Ishikawa (cell line): ENCODE results near the gene CLIC4.

Experiments used
- CEBPB ChIP-seq: IDR thresholded peaks from 2 replicates; pipeline ENCODE4 v1.6.1; 2012
- CREB1 ChIP-seq: IDR thresholded peaks from 2 replicates; pipeline ENCODE4 v1.6.1; 2012; ENCODE audit warnings: low read depth
- EGR1 ChIP-seq: IDR thresholded peaks from 2 replicates; pipeline ENCODE4 v1.6.1; 2012
- EP300 ChIP-seq: IDR thresholded peaks from 2 replicates; pipeline ENCODE4 v1.6.1; 2012; ENCODE audit warnings: borderline replicate concordance
- FOXM1 ChIP-seq: IDR thresholded peaks from 2 replicates; pipeline ENCODE4 v1.6.1; 2012; ENCODE audit warnings: low read depth, borderline replicate concordance
- MAX ChIP-seq: IDR thresholded peaks from 2 replicates; pipeline ENCODE4 v1.6.1; 2012
- NFIC ChIP-seq: IDR thresholded peaks from 2 replicates; pipeline ENCODE4 v1.6.1; 2012
- RAD21 ChIP-seq: IDR thresholded peaks from 2 replicates; pipeline ENCODE4 v1.6.1; 2012; ENCODE audit warnings: low read depth
- REST ChIP-seq: IDR thresholded peaks from 2 replicates; pipeline ENCODE4 v1.6.1; 2012; ENCODE audit warnings: low read depth, mild to moderate bottlenecking
- TAF1 ChIP-seq: IDR thresholded peaks from 2 replicates; pipeline ENCODE4 v1.6.1; 2012; ENCODE audit warnings: low read depth, mild to moderate bottlenecking
- TCF12 ChIP-seq: IDR thresholded peaks from 2 replicates; pipeline ENCODE4 v1.6.1; 2012; ENCODE audit warnings: low read depth
- TEAD4 ChIP-seq: IDR thresholded peaks from 2 replicates; pipeline ENCODE4 v1.6.1; 2012
- USF1 ChIP-seq: IDR thresholded peaks from 2 replicates; pipeline ENCODE4 v1.6.1; 2012
- YY1 ChIP-seq: IDR thresholded peaks from 2 replicates; pipeline ENCODE4 v1.6.1; 2012; ENCODE audit warnings: low read depth
- ZBTB7A ChIP-seq: IDR thresholded peaks from 2 replicates; pipeline ENCODE4 v1.6.1; 2012; ENCODE audit warnings: low read depth

CLIC4 gene

GRCh38 chr1:24744911-24745710 lies at the start of gene CLIC4:
TSS of gene CLIC4 (plus strand) at chr1:24745447. CDS start at chr1:24745554, 107 bp downstream.
- TF ChIP-seq USF1 = peak; percentile 67; the same call in 1 of the 2 replicates
- TF ChIP-seq CEBPB = no peak
- peak; percentile 76 for TF ChIP-seq MAX
- peak; percentile 34; the same call in 1 of the 2 replicates for TF ChIP-seq REST
- TF ChIP-seq NFIC = peak; percentile 80
- 0 out of 2 replicates have a peak, but pooled peaks have one; percentile 67 for TF ChIP-seq TCF12
- peak; percentile 70 for TF ChIP-seq TEAD4
- TF ChIP-seq YY1 = 0 out of 2 replicates have a peak, but pooled peaks have one; percentile 46
- TF ChIP-seq CREB1 = no peak
- peak; percentile 96 for TF ChIP-seq TAF1
- TF ChIP-seq EGR1 = 0 out of 2 replicates have a peak, but pooled peaks have one; percentile 47
- peak; percentile 45; the same call in 1 of the 2 replicates for TF ChIP-seq EP300
- TF ChIP-seq ZBTB7A = peak; percentile 47; the same call in 1 of the 2 replicates
- TF ChIP-seq RAD21 = peak; percentile 21; the same call in 1 of the 2 replicates
- TF ChIP-seq FOXM1 = no peak

- no peak for TF ChIP-seq EGR1
- TF ChIP-seq TCF12 = no peak
- no peak for TF ChIP-seq CREB1
- TF ChIP-seq EP300 = no peak
- TF ChIP-seq ZBTB7A = no peak
- no peak for TF ChIP-seq YY1
- no peak for TF ChIP-seq RAD21
- TF ChIP-seq USF1 = no peak
Measured at GRCh38 chr1:24696041-24696755, 49.0 kb upstream of the CLIC4 start.

- TF ChIP-seq YY1 (no peak), USF1 (no peak), TAF1 (no peak), NFIC (no peak), MAX (no peak), CEBPB (no peak), TCF12 (no peak), ZBTB7A (no peak), EP300 (no peak), EGR1 (no peak)
Measured at GRCh38 chr1:24696756-24697330, 48.4 kb upstream of the CLIC4 start.

GRCh38 chr1:24699628-24700027 lies 45.6 kb upstream of the CLIC4 start:
- TF ChIP-seq ZBTB7A (no peak), FOXM1 (no peak), NFIC (no peak), RAD21 (no peak), EP300 (no peak), TCF12 (no peak), REST (no peak), TEAD4 (no peak)
